ENCODE data around the gene GBF1. TPM values are rescaled to one million over a fixed set of nuclear protein-coding genes. Genes with fewer than 3 reads are reported as not detected.

Gene GBF1
- total RNA-seq, 4 donors from 2014 or later, result 32.0 to 54.7 (median 39.4) TPM

DNA sequence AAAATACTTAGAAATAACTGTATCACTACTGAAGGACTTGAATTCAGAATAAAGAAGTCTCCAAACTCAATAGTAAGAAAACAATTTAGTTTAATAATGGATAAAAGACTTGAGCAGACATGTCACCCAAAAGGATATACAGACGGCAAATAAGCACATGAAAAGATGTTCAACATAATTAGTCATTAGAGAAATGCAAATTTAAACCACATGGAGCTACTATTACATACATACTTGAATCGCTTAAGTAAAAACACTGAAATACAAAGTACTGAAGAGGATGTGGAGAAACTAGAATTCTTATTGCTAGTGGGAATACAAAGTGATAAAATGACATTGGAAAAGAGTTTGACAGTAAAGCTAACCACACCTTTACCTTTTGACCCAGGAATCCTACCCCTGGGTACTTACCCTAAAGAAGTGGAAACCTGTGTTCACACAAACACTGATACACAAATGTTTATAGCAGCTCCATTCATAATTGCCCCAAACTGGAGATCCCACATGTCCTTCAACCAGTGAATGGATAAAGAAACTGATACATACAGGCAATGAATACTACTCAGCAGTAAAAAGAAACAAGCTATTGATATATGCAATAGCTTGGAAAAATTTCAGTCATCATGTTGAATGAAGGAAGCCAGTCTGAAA lies 95.8 kb downstream of the GBF1 start:
- 85 to 94% methylated on average over 2 of the region's 2 CpGs for WGBS, 2 donors (ENCODE audit: low coverage in 1 of 2)
- ATAC-seq, result no peak
- Histone ChIP-seq H3K9me3 (no peaks in the 10 kb centered on the region), H3K36me3 (peaks cover 0 to 15% of the 10 kb centered on the region in 2 donors), H3K4me3 (no peak overlapping the region), H3K27me3 (no peaks in the 10 kb centered on the region), H3K4me1 (no peaks in the 10 kb centered on the region), H3K27ac (no peak overlapping the region)
- TF ChIP-seq, protein P1, sequence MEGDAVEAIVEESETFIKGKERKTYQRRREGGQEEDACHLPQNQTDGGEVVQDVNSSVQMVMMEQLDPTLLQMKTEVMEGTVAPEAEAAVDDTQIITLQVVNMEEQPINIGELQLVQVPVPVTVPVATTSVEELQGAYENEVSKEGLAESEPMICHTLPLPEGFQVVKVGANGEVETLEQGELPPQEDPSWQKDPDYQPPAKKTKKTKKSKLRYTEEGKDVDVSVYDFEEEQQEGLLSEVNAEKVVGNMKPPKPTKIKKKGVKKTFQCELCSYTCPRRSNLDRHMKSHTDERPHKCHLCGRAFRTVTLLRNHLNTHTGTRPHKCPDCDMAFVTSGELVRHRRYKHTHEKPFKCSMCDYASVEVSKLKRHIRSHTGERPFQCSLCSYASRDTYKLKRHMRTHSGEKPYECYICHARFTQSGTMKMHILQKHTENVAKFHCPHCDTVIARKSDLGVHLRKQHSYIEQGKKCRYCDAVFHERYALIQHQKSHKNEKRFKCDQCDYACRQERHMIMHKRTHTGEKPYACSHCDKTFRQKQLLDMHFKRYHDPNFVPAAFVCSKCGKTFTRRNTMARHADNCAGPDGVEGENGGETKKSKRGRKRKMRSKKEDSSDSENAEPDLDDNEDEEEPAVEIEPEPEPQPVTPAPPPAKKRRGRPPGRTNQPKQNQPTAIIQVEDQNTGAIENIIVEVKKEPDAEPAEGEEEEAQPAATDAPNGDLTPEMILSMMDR (IDR thresholded peaks at IDR 0.05), result no peak
- no peak for TF ChIP-seq POLR2A (IDR thresholded peaks at IDR 0.05)
- no peak for TF ChIP-seq POLR2AphosphoS5 (IDR thresholded peaks at IDR 0.05)
- TF ChIP-seq EP300 (IDR thresholded peaks at IDR 0.05), result no peak

DNA sequence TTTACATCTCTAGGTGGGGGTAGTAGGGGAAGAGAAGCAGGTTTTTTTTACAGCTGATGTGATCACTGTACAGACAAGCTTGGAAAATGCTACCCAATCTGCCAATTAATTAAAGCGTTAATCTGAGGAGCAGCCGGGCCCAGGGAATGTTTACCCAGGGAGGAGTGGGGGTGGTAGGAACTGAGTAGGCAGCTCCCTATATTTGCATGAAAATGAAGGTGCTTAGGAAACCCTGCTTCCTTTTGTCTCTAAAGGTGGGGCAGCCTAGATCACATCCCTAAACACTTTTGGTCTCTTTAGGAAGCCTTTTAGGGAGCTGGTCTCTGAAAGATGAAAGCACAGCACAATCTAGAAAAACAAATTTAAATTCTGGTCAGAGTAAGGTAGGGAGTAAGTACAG lies 97.1 kb downstream of the GBF1 start:
- Histone ChIP-seq H3K27me3 (no peaks in the 10 kb centered on the region), H3K27ac (no peak overlapping the region), H3K36me3 (peaks cover 0 to 28% of the 10 kb centered on the region in 2 donors), H3K4me1 (peaks cover 0 to 4% (median 0%) of the 10 kb centered on the region in 3 donors), H3K9me3 (no peaks in the 10 kb centered on the region), H3K4me3 (no peak overlapping the region)
- TF ChIP-seq POLR2A (IDR thresholded peaks at IDR 0.05), result no peak
- no peak for TF ChIP-seq EP300 (IDR thresholded peaks at IDR 0.05)
- no peak for TF ChIP-seq POLR2AphosphoS5 (IDR thresholded peaks at IDR 0.05)
- ATAC-seq, result no peak
- whole genome bisulfite sequencing, 2 donors (ENCODE audit: low coverage in 1 of 2), result 49 to 100% methylated on average over 1 to 2 of the region's 2 CpGs

DNA sequence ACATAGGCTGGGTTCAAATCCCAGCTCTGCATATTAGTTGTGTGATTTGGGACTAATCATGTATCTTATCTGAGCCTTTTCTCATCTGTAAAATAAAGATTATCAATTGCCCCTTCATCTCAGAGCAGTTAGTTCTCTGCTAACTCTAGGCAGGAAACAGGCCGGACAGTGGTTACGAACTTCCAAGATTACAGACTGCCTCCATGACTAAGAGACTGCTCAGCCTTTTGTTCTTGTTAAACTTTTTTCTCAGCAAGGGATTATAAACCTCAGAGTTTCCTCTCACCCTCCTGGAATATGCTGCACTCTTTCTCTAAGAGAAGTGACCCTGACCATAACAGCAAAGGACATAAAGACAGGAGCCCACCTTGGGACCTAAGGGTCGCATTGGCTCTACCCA lies 97.6 kb downstream of the GBF1 start:
- ATAC-seq, result no peak

DNA sequence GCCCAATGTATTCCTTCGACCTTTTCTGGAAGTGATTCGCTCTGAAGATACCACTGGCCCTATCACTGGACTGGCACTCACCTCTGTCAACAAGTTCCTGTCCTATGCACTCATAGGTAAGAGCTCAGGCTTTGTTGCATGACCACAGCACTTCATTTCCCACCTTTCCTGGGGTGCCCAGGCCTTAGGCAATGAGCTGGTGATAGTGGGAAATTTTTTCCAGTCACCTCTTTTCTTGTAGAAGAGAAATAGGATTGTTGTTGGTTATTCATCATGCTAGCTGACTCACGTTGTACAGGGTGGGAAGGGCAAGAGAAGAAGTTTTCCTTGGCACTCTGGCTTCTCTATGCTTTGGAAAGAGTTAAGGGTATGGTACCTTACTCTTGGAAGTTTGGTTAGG lies 98.7 kb downstream of the GBF1 start:
- ATAC-seq, result no peak

More for the DNA sequence above, 97.6 kb downstream of the GBF1 start:
- no peak overlapping the region for H3K4me3 ChIP-seq
- 64 to 82% methylated on average over 2 to 3 of the region's 3 CpGs for WGBS, 2 donors (ENCODE audit: low coverage in 1 of 2)
- TF ChIP-seq POLR2AphosphoS5 (IDR thresholded peaks at IDR 0.05) (no peak), POLR2A (IDR thresholded peaks at IDR 0.05) (no peak), EP300 (IDR thresholded peaks at IDR 0.05) (no peak)
- TF ChIP-seq, protein P1 (IDR thresholded peaks at IDR 0.05), result no peak
- H3K27ac ChIP-seq, result no peak overlapping the region
- peaks cover 0 to 31% of the 10 kb centered on the region in 2 donors for H3K36me3 ChIP-seq
- H3K4me1 ChIP-seq, result peaks cover 0 to 8% (median 0%) of the 10 kb centered on the region in 3 donors
- no peaks in the 10 kb centered on the region for H3K27me3 ChIP-seq
- H3K9me3 ChIP-seq, result no peaks in the 10 kb centered on the region

DNA sequence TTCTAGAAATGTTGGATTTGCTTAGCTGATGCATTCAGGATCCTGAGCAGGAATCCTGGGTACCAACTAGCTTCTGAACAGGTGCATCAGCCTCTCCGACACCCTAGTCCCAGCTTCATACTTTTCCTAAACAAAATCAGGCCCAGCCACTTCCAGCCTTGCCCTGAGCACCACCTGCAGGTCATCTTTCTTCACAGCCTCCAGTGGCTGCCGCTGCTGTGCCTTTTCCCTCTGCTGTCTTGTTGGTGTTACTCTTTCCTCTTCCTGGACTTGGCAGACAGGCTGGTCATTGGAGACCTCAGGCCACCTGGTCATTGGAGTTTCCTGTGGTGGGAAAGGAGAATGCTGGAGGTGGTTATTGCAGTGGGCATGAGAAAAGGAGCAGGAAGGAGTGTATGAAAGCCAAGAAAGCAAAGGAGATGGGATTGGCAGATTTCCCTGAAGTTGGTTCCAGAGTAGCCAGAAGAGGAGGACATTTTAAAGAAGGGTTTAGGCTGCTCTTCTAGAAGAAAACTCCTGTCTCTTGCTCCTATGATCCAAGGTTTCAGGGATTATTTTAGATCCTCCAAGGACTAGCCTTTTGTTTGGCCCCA lies 102.0 kb downstream of the GBF1 start:
- no peaks in the 10 kb centered on the region for H3K9me3 ChIP-seq
- no peaks in the 10 kb centered on the region for H3K27me3 ChIP-seq
- H3K36me3 ChIP-seq, result peaks cover 0 to 64% of the 10 kb centered on the region in 2 donors
- H3K4me3 ChIP-seq, result no peak overlapping the region
- 39 to 64% methylated on average over 2 of the region's 2 CpGs for WGBS, 2 donors (ENCODE audit: low coverage in 1 of 2)
- TF ChIP-seq, protein P1 (IDR thresholded peaks at IDR 0.05), result peak; percentile 8 to 63 (median 45)
- TF ChIP-seq EP300 (IDR thresholded peaks at IDR 0.05), result no peak
- no peak overlapping the region for H3K27ac ChIP-seq
- ATAC-seq, result peak; percentile 48
- peaks cover 0 to 8% (median 0%) of the 10 kb centered on the region in 3 donors for H3K4me1 ChIP-seq

More for the DNA sequence above, 98.7 kb downstream of the GBF1 start:
- H3K27ac ChIP-seq, result no peak overlapping the region
- TF ChIP-seq, protein P1 (IDR thresholded peaks at IDR 0.05), result no peak
- TF ChIP-seq EP300 (IDR thresholded peaks at IDR 0.05) (no peak), POLR2A (IDR thresholded peaks at IDR 0.05) (no peak), POLR2AphosphoS5 (IDR thresholded peaks at IDR 0.05) (no peak)
- H3K4me1 ChIP-seq, result peaks cover 0 to 8% (median 0%) of the 10 kb centered on the region in 3 donors
- no peak overlapping the region for H3K4me3 ChIP-seq
- H3K9me3 ChIP-seq, result no peaks in the 10 kb centered on the region
- H3K27me3 ChIP-seq, result no peaks in the 10 kb centered on the region
- WGBS, 2 donors (ENCODE audit: low coverage in 1 of 2), result 73 to 78% methylated on average over 3 of the region's 3 CpGs
- peaks cover 0 to 34% of the 10 kb centered on the region in 2 donors for H3K36me3 ChIP-seq

Data from gastroesophageal sphincter (tissue), 4 donors.